Measurements from ENCODE around the gene CACNG5. TPM values are rescaled to one million over a fixed set of nuclear protein-coding genes. Genes with fewer than 3 reads are reported as not detected.

The CACNG5 gene
- total RNA-seq, 4 donors from 2014 or later = not detected

DNA sequence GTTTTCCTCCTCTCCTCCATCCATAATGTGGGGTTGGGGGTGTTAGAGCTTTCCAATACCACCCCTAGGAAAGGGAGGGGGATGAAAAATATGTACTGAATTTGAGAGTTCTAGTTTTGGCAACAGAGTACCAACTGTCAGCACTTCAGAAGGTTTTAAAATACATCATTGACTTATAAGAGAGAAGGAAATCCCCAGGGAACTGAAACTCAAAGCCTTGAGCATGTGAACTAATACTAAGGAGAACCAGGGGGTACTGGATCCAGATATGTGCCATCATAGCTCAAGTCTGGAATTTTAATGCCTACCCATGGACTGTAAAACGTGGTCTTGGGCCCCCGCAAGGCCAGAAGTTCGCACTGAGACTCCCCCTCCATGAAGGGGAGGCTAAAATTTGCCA is 15.8 kb downstream of the CACNG5 start:
- TF ChIP-seq, protein P1, sequence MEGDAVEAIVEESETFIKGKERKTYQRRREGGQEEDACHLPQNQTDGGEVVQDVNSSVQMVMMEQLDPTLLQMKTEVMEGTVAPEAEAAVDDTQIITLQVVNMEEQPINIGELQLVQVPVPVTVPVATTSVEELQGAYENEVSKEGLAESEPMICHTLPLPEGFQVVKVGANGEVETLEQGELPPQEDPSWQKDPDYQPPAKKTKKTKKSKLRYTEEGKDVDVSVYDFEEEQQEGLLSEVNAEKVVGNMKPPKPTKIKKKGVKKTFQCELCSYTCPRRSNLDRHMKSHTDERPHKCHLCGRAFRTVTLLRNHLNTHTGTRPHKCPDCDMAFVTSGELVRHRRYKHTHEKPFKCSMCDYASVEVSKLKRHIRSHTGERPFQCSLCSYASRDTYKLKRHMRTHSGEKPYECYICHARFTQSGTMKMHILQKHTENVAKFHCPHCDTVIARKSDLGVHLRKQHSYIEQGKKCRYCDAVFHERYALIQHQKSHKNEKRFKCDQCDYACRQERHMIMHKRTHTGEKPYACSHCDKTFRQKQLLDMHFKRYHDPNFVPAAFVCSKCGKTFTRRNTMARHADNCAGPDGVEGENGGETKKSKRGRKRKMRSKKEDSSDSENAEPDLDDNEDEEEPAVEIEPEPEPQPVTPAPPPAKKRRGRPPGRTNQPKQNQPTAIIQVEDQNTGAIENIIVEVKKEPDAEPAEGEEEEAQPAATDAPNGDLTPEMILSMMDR (IDR thresholded peaks at IDR 0.05) = no peak
- TF ChIP-seq POLR2A (IDR thresholded peaks at IDR 0.05) = no peak
- DNase-seq (ENCODE audit: low spot score in 2 of 2) = peak in 1 of 2 donors; percentile 8
- WGBS, 2 donors = 59 to 71% methylated on average over 3 of the region's 3 CpGs
- no peak overlapping the region for H3K4me3 ChIP-seq (ENCODE audit: low read depth, poor library complexity, severe bottlenecking)
- intact Hi-C loops (cut with DNase I; ENCODE audit: low total_unique reads) = loop anchor here (5.0 kb wide), 1 partner anchor 87 kb away; no protein-coding TSS in a partner anchor

DNA sequence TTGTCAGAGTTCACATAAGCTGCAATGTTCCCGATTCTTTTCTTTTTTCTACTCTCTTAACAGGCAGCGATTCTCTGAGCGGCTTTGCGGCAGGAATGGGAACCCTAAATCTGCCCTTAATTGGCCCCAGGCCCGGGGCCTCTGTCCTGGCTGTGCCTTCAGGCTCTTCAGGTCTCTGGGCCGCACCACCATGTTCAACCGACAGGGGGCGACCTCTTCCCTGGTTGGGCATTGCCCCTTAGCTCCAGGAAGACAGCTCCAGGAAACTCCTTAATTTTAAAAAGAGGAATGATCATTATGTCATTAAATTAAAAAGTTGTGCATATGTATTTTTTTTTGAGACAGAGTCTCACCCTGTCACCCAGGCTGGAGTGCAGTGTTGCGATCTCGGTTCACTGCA is 20.3 kb downstream of the CACNG5 start:
- no peak for TF ChIP-seq POLR2A (IDR thresholded peaks at IDR 0.05)
- TF ChIP-seq, protein P1 (IDR thresholded peaks at IDR 0.05) = no peak
- DNase-seq (ENCODE audit: low spot score in 2 of 2) = peak in 1 of 2 donors; percentile 76
- WGBS, 2 donors = 69 to 78% methylated on average over 10 of the region's 10 CpGs
- H3K4me3 ChIP-seq (ENCODE audit: low read depth, poor library complexity, severe bottlenecking) = no peak overlapping the region
- intact Hi-C loops (cut with DNase I; ENCODE audit: low total_unique reads) = no loop called here

DNA sequence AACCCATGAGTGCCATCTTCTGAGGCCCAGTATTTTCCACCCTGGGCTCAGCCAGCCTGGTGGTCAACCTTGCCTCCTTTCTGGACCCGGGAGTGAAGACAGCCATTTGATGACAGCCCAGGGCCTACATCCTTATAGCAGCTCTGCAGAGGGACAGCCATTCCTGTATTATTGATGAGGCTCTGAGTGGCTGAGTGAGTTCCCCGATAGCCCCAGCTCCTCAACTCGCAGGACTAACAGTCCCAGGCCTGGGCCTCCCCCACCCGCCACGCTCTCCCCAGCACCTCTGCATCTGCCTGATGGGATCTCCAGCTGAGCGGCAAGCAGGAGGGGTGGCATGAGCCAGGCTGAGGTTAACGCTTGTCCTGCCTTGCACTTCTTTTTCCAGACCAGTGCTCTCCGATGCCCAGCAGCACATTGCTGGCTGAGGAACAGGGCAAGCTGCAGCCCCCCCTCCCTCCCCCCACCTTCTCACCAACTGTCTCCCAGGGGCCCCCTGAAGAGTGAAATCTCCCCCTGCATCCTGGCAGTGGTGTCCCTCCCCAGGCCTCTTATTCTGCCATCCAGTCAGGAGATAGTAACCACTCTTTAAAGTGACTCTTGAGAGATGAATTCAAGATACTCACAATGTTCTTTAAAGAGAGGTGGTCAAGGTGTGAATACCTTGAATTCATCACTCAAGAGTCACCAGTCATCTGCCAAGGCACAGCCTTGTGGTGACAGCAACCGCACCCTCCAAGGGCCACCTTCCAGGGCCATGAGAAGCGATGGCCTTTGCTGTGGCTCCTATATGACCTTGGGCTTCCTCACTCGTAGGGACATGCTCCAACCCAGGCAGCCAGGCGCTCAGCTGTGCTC is 23.5 kb downstream of the CACNG5 start:
- 83 to 85% methylated on average over 12 of the region's 12 CpGs for WGBS, 2 donors
- peak in 1 of 2 donors; percentile 64 for DNase-seq (ENCODE audit: low spot score in 2 of 2)
- intact Hi-C loops (cut with DNase I; ENCODE audit: low total_unique reads) = no loop called here
- no peak for TF ChIP-seq POLR2A (IDR thresholded peaks at IDR 0.05)
- TF ChIP-seq, protein P1 (IDR thresholded peaks at IDR 0.05) = no peak
- H3K4me3 ChIP-seq (ENCODE audit: low read depth, poor library complexity, severe bottlenecking) = no peak overlapping the region

DNA sequence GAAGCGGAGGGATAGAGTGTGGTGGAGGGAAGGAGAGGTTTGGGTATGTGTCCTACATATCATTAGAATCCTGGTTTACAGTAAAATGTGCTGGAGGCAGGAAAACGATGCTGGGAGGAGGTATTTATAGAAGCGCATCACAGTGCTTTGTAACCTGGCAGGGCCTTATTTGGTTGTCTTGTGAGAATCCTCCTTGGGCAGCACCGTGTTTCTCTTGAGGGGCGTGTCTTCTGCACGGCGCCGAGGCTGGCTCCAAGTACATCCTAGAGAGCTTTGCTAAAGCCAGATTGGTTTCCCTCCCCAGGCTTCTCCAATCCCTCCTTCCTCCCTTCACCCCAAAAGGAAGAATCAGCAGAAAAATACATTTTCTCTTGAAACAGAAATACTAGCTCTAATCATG is 24.4 kb downstream of the CACNG5 start:
- TF ChIP-seq POLR2A (IDR thresholded peaks at IDR 0.05) = no peak
- TF ChIP-seq, protein P1 (IDR thresholded peaks at IDR 0.05) = no peak
- DNase-seq (ENCODE audit: low spot score in 2 of 2) = peak in 1 of 2 donors; percentile 48
- 59 to 63% methylated on average over 8 of the region's 8 CpGs for WGBS, 2 donors
- no peak overlapping the region for H3K4me3 ChIP-seq (ENCODE audit: low read depth, poor library complexity, severe bottlenecking)
- intact Hi-C loops (cut with DNase I; ENCODE audit: low total_unique reads) = no loop called here

DNA sequence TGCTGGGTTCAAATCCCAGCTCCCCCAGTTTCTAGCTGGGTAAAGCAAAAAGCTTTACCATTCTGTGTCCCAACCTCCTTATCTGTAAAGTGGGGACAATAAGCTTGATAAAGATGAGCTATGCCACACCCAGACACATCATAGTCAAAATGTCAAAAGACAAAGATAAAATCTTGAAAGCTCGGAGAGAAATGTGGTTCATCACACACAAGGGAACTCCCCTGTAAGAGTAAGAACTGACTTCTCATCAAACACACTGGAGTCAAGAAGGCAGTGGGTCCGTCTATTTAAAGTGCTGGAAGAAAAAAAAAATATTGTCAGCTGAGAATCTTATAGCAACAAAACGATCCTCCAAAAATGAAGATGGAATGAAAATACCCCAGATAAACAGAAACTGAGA is 25.3 kb downstream of the CACNG5 start:
- no peak for DNase-seq (ENCODE audit: low spot score in 2 of 2)
- no peak overlapping the region for H3K4me3 ChIP-seq (ENCODE audit: low read depth, poor library complexity, severe bottlenecking)
- intact Hi-C loops (cut with DNase I; ENCODE audit: low total_unique reads) = no loop called here
- 64 to 70% methylated on average over 3 of the region's 3 CpGs for whole genome bisulfite sequencing, 2 donors
- no peak for TF ChIP-seq POLR2A (IDR thresholded peaks at IDR 0.05)
- TF ChIP-seq, protein P1 (IDR thresholded peaks at IDR 0.05) = no peak
